Measurements from ENCODE around the gene CRYAB. TPM values are rescaled to one million over a fixed set of nuclear protein-coding genes. Genes with fewer than 3 reads are reported as not detected.

CRYAB gene
- total and polyA plus RNA-seq, 4 donors, result 0.33 to 8.6 (median 3.6) TPM

GRCh38 chr11:111909378-111909777, 2.2 kb downstream of the CRYAB start:
- no peak overlapping the region for H3K27ac ChIP-seq (ENCODE audit: low read depth in 1 of 2, low read length in 2 of 2)

GRCh38 chr11:111908639-111909305, 2.8 kb downstream of the CRYAB start:
- WGBS, result 84% methylated on average over 5 of the region's 5 CpGs
- no peaks in the 10 kb centered on the region for H3K36me3 ChIP-seq (ENCODE audit: control insufficient read depth in 4 of 4, insufficient read depth in 3 of 4, low read depth in 1 of 4, low read length in 3 of 4)
- DNase-seq (ENCODE audit: low spot score), result no peak
- no peaks in the 10 kb centered on the region for H3K27me3 ChIP-seq (ENCODE audit: control insufficient read depth in 4 of 4, insufficient read depth in 4 of 4, low read length in 3 of 4)
- H3K9me3 ChIP-seq (ENCODE audit: control insufficient read depth in 4 of 4, low read length in 3 of 4), result no peaks in the 10 kb centered on the region
- no peak overlapping the region for H3K9ac ChIP-seq (ENCODE audit: low read depth in 1 of 2, low read length in 2 of 2)
- no peak overlapping the region for H3K4me3 ChIP-seq (ENCODE audit: low read depth in 1 of 3, low read length in 3 of 3)
- H3K27ac ChIP-seq (ENCODE audit: low read depth in 1 of 2, low read length in 2 of 2), result no peak overlapping the region
- TF ChIP-seq FOXA2 (IDR thresholded peaks at IDR 0.05) (no peak), CTCF (IDR thresholded peaks at IDR 0.05; ENCODE audit: low read depth, low read length, missing input control) (no peak), FOXA1 (IDR thresholded peaks at IDR 0.05) (no peak), TAF1 (conservative IDR thresholded peaks at IDR 0.05) (no peak), HNF4G (IDR thresholded peaks at IDR 0.05) (no peak), RAD21 (IDR thresholded peaks at IDR 0.05) (no peak), RXRA (IDR thresholded peaks at IDR 0.05) (no peak)
- no peaks in the 10 kb centered on the region for H3K4me1 ChIP-seq (ENCODE audit: control insufficient read depth in 4 of 4, insufficient read depth in 4 of 4, low read length in 3 of 4)

More at GRCh38 chr11:111909378-111909777, 2.2 kb downstream of the CRYAB start:
- no peaks in the 10 kb centered on the region for H3K4me1 ChIP-seq (ENCODE audit: control insufficient read depth in 4 of 4, insufficient read depth in 4 of 4, low read length in 3 of 4)
- no peaks in the 10 kb centered on the region for H3K27me3 ChIP-seq (ENCODE audit: control insufficient read depth in 4 of 4, insufficient read depth in 4 of 4, low read length in 3 of 4)
- no peak overlapping the region for H3K4me3 ChIP-seq (ENCODE audit: low read depth in 1 of 3, low read length in 3 of 3)
- no peaks in the 10 kb centered on the region for H3K36me3 ChIP-seq (ENCODE audit: control insufficient read depth in 4 of 4, insufficient read depth in 3 of 4, low read depth in 1 of 4, low read length in 3 of 4)
- no peak for TF ChIP-seq RAD21 (IDR thresholded peaks at IDR 0.05)
- TF ChIP-seq EGR1 (IDR thresholded peaks at IDR 0.05; ENCODE audit: low read depth in 2 of 2), result no peak
- no peak for TF ChIP-seq FOXA2 (IDR thresholded peaks at IDR 0.05)
- TF ChIP-seq TAF1 (conservative IDR thresholded peaks at IDR 0.05), result no peak
- TF ChIP-seq MAX (IDR thresholded peaks at IDR 0.05), result no peak
- TF ChIP-seq GABPA (IDR thresholded peaks at IDR 0.05 in 1 of 2, conservative IDR thresholded peaks at IDR 0.05 in 1 of 2), result no peak
- TF ChIP-seq CTCF (IDR thresholded peaks at IDR 0.05; ENCODE audit: low read depth, low read length, missing input control), result no peak
- TF ChIP-seq FOXA1 (IDR thresholded peaks at IDR 0.05), result no peak
- TF ChIP-seq NR2F2 (IDR thresholded peaks at IDR 0.05), result no peak
- TF ChIP-seq ATF3 (IDR thresholded peaks at IDR 0.05), result no peak
- TF ChIP-seq HNF4G (IDR thresholded peaks at IDR 0.05), result no peak
- no peak for TF ChIP-seq RXRA (IDR thresholded peaks at IDR 0.05)
- no peak for TF ChIP-seq YY1 (IDR thresholded peaks at IDR 0.05)
- no peaks in the 10 kb centered on the region for H3K9me3 ChIP-seq (ENCODE audit: control insufficient read depth in 4 of 4, low read length in 3 of 4)
- no peak for DNase-seq (ENCODE audit: low spot score)
- no peak overlapping the region for H3K9ac ChIP-seq (ENCODE audit: low read depth in 1 of 2, low read length in 2 of 2)
- WGBS, result 88% methylated on average over 5 of the region's 5 CpGs
